22Rv1 (cell line): ENCODE data around the gene LRMDA.

Experiments used
- H3K27ac ChIP-seq: fragments of 450-650 bp; 2 replicates; pipeline ENCODE4 v1.5.1; 2017
- ZFX ChIP-seq: fragments of 450-650 bp; IDR thresholded peaks from 2 replicates; pipeline ENCODE4 v1.6.1; 2017; ENCODE audit warnings: antibody characterized with exemption, borderline replicate concordance
- TF ChIP-seq, protein P1 (sequence below): fragments of 450-650 bp; IDR thresholded peaks from 2 replicates; pipeline ENCODE4 v1.5.1; 2017; ENCODE audit warnings: mild to moderate bottlenecking

The LRMDA gene

DNA sequence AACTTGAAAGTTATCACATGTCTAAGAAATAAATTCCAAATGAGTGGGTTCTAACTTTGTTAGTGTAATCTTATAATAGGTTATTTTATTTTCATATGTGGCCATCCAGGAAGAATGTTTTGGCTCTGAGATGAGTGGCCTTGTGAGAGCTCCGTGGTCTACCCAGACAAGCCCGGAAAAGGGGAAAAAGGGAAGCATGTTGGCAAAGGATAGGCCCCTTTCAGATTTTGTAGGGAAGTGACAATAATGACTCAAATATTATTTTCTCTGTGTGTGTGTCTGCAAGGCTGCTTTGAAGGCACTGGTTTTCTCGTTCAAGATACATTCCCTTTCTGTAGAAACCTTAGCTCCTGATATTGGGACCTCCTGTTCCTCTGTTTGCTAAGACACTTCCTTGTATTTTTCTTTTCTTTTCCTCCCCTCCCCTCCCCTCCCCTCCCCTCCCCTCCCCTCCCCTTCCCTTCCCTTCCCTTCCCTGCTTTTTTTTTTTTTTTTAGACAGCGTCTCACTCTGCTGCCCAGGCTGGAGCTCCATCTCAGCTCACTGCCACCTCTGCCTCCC, 240.8 kb downstream of the LRMDA start:
- TF ChIP-seq, protein P1, sequence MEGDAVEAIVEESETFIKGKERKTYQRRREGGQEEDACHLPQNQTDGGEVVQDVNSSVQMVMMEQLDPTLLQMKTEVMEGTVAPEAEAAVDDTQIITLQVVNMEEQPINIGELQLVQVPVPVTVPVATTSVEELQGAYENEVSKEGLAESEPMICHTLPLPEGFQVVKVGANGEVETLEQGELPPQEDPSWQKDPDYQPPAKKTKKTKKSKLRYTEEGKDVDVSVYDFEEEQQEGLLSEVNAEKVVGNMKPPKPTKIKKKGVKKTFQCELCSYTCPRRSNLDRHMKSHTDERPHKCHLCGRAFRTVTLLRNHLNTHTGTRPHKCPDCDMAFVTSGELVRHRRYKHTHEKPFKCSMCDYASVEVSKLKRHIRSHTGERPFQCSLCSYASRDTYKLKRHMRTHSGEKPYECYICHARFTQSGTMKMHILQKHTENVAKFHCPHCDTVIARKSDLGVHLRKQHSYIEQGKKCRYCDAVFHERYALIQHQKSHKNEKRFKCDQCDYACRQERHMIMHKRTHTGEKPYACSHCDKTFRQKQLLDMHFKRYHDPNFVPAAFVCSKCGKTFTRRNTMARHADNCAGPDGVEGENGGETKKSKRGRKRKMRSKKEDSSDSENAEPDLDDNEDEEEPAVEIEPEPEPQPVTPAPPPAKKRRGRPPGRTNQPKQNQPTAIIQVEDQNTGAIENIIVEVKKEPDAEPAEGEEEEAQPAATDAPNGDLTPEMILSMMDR: no peak
- TF ChIP-seq ZFX: no peak
- H3K27ac ChIP-seq: no peak overlapping the region

DNA sequence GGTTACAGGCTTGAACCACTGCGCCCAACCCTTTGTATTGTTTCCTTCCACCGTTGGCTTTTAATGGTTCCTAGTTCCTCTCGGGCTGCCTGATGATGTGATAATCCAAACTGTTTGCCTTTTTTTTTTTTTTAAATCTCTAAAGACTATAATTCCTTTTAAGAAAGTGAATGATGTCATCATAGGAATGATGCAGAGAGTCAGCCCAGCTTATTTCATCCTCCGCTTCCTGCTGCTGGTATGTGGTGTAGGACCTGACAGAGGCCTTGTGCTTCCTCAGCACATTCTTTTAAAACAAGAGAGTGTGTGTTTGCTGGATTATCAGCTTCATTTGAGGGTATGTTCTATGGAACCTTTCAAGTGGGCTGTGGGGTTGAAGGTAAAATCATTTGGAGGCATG, 241.4 kb downstream of the LRMDA start:
- no peak overlapping the region for H3K27ac ChIP-seq
- no peak for TF ChIP-seq ZFX
- TF ChIP-seq, protein P1: no peak

DNA sequence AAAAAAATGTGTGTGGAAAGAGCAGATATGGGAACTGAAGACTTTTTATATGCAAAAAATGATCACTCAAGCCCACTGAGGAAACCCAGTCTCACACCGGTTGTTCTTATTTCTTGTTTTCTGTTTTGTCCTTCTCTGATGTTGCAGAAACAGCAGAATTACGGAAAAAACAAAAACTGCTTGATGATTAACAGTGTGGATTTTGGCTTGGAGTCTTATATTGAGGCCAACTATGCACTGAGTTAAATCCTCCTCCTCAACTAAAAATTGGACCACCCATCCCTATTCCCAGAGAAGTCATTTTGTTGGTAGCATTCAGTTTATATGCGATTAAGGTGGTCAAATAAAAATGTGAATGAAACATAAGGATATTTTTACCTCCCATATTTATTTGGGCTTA, 246.1 kb downstream of the LRMDA start:
- no peak for TF ChIP-seq ZFX
- TF ChIP-seq, protein P1: no peak

DNA sequence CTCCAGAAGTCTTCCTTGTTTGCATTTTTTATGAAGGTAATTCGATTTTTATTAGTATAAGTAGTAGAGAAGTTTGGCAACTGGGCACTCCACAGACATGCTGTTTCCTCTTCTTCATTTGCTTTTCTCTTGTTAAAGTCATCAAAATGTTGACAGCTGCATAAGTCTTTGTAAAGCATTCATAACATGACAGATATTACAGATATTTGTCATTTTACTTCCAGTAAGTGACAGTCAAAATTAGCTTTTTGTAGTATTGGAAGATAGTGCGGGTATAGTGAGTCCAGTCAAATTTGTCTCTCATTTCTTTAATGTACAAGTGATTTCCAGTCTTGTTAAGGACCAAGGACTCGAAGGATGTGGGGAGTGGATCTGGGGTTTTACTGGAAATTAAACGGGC, 247.1 kb downstream of the LRMDA start:
- TF ChIP-seq ZFX: no peak
- TF ChIP-seq, protein P1: no peak
- H3K27ac ChIP-seq: no peak overlapping the region

More for the DNA sequence above, 246.1 kb downstream of the LRMDA start:
- no peak overlapping the region for H3K27ac ChIP-seq

DNA sequence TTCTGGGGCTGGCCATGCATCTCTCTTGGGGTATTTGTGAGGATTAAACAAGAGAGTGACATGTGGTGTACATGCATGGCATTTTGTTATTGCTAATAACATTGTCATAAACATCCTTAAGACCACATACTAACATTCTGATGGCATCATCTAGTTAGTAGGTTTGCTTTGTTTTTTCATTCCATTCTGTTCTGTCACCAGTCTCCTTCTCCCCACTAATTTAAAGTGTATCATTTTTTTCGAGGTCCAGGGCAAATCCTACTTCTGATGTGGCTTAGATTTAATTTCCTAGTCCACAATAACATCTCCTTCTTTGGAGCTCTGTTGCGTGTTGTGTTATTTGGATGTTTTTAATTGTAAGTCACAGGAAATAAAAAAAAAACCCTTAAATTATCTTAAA, 248.1 kb downstream of the LRMDA start:
- H3K27ac ChIP-seq: no peak overlapping the region
- no peak for TF ChIP-seq ZFX
- TF ChIP-seq, protein P1: no peak

DNA sequence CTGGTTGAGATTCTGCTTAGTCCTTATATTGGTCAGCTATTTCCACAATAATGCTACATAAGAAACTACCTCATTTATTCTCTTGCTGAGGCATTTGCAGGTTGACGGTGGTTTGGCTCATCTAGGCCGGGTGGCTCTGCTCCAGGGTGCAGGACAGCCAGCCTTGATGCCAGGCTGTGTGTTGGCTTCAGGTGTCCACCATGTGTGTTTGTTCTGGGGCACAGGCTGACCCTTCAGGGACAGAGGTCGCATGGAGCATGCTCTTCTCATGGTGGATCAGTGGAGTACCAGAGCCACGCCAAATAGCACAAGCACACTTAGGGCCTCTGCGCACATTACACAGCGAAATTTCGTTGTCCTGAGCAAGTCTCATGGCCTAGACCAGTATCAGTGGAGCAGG, 249.9 kb downstream of the LRMDA start:
- no peak overlapping the region for H3K27ac ChIP-seq
- TF ChIP-seq, protein P1: no peak
- TF ChIP-seq ZFX: no peak

DNA sequence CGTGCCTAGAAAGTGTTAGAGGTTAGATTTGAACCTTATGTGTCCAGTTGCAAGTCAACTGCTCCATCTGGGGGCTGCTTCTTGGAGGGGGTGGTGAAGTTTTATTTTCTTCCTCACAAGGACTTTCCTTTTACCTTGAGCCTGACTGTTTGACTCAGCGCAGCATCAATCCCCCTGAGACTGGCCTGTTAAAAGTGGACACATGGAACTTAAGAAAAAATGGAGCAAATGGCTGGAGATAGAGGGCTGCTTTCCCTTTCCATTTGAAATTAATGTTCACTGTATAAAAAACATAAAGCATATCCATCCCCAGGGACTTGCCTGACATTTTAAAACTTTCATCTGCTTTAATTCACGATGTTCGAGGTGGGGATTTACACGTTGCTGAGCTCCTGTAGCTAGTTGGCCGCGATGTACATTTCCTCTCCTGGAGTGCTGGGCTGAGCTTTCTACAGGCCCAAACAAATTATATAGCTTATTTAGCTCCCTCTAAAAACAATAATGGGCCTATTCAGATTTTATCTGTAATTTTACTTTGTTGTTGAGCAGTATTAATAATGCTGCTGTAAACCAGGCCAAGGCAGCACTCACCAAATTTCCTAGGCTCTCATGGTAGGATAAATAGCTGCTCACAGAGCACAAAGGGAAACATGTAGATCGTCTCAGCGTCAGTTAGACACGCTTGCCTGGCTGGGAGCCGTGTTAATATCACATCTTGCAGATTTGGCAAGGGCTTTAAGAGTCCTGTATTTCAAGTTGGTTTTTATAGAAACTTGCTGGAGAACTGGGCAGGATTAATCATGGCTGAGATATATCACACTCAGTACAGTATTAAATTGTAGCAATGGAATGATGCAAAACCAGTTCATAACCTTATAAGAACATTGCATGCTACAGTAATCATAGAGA, 251.5 kb downstream of the LRMDA start:
- H3K27ac ChIP-seq: no peak overlapping the region
- TF ChIP-seq, protein P1: no peak
- TF ChIP-seq ZFX: no peak
